Mucosa of descending colon (tissue), 3 donors: ENCODE measurements around the gene TMCC1. TPM values are rescaled to one million over a fixed set of nuclear protein-coding genes. Genes with fewer than 3 reads are reported as not detected.

Experiments
- ATAC-seq: fragments of 200-7000 bp; cut with Tn5 transposase; one replicate; pipeline ENCODE4 v1.9.1; 2020; ENCODE audit warnings: mild to moderate bottlenecking, moderate library complexity
- DNase-seq, 3 donors: peaks; one replicate each; pipeline ENCODE4 v3.0.0-alpha.2; 2020
- H3K36me3 ChIP-seq: fragments of 200-600 bp; one replicate; pipeline ENCODE4 v1.8.0; 2021; ENCODE audit warnings: low read depth, mild to moderate bottlenecking
- H3K4me1 ChIP-seq: fragments of 200-600 bp; one replicate; pipeline ENCODE4 v1.8.0; 2021; ENCODE audit warnings: low read depth, mild to moderate bottlenecking
- H3K4me3 ChIP-seq: fragments of 200-600 bp; one replicate; pipeline ENCODE4 v1.8.0; 2021; ENCODE audit warnings: mild to moderate bottlenecking
- H3K9me3 ChIP-seq: fragments of 200-600 bp; one replicate; pipeline ENCODE4 v1.8.0; 2021; ENCODE audit warnings: mild to moderate bottlenecking
- intact Hi-C, 2 donors: fragments of 100-400 bp; cut with DNase I in 1 of 2; cut with micrococcal nuclease in 1 of 2; formaldehyde crosslinking; loops; one replicate each; pipeline versions ENCODE4 v1.11.0 to v1.11.1; 2022; cut with DNase I, micrococcal nuclease
- total RNA-seq, 3 donors: library from RNA; stranded (reverse); fragmentation: NEBNext Ultra II Directional in 2 of 3; extraction: Animal tissue kit (Norgen Biotek cat#: 25700) in 2 of 3; gene quantifications; one replicate each; pipeline versions ENCODE4 v1.2.1 to v1.2.4, GENCODE V29; 2021 to 2023
- TF ChIP-seq, protein P1 (sequence below): fragments of 200-600 bp; IDR thresholded peaks from one replicate; pipeline ENCODE4 v1.8.0; 2022; ENCODE audit warnings: antibody characterized with exemption, mild to moderate bottlenecking
- donor health status: DM: no; HTN: no; CAD: no; lungs with moderate emphysema.
- donor health status: DM: no; HTN: no; CAD: no.
- donor health status: DM: no; HTN: yes; CAD: no.

Gene TMCC1
- total RNA-seq, 3 donors from 2014 or later, result 28.6 to 58.7 (median 28.9) TPM

DNA sequence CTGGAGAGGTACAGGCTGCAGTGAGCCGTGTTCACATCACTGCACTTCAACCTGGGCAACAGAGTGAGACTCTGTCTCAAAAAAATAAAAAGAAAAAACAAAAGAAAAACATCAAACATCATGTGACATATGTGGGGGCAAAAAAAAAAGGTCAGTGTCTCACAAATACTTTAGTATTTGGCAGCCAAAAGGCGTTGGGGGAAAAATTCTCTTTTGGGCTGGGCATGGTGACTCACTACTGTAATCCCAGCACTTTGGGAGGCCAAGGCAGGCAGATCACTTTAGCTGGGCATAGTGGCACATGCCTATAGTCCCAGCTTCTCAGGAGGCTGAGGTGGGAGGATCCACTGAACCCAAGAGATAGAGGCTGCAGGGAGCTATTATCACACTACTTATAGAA, 47.6 kb downstream of the TMCC1 start:
- Histone ChIP-seq H3K4me1 (no peaks in the 10 kb centered on the region), H3K9me3 (peaks cover 4% of the 10 kb centered on the region), H3K36me3 (no peaks in the 10 kb centered on the region), H3K4me3 (no peak overlapping the region)
- DNase-seq (no peak), ATAC-seq (no peak)
- TF ChIP-seq, protein P1, sequence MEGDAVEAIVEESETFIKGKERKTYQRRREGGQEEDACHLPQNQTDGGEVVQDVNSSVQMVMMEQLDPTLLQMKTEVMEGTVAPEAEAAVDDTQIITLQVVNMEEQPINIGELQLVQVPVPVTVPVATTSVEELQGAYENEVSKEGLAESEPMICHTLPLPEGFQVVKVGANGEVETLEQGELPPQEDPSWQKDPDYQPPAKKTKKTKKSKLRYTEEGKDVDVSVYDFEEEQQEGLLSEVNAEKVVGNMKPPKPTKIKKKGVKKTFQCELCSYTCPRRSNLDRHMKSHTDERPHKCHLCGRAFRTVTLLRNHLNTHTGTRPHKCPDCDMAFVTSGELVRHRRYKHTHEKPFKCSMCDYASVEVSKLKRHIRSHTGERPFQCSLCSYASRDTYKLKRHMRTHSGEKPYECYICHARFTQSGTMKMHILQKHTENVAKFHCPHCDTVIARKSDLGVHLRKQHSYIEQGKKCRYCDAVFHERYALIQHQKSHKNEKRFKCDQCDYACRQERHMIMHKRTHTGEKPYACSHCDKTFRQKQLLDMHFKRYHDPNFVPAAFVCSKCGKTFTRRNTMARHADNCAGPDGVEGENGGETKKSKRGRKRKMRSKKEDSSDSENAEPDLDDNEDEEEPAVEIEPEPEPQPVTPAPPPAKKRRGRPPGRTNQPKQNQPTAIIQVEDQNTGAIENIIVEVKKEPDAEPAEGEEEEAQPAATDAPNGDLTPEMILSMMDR, result no peak
- intact Hi-C loops, result no loop called here

DNA sequence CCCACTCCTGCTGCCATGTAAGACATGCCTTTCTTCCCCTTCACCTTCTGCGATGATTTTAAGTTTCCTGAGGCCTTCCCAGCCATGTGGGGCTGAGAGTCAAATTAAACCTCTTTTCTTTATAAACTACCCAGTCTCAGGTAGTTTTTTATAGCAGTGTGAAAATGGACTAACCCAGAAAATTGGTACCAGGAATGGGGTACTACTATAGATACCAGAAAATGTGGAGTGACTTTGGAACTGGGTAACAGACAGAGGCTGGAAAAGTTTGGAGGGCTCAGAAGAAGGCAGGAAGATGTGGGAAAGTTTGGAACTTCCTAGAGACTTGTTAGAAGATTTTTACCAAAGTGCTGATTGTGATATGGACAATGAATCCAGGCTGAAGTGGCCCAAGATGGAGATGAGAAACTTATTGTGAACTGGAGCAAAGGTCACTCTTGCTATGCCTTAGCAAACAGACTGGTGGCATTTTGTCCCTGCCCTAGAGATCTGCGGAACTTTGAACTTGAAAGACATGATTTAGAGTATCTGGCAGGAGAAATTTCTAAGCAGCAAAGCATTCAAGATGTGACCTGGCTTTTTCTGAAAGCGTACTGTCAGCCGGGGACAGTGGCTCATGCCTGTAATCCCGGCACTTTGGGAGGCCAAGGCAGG, 52.7 kb downstream of the TMCC1 start:
- DNase-seq (peak in 1 of 3 donors; percentile 27), ATAC-seq (peak; percentile 31)
- no peaks in the 10 kb centered on the region for H3K4me1 ChIP-seq
- intact Hi-C loops, result no loop called here
- no peaks in the 10 kb centered on the region for H3K36me3 ChIP-seq
- H3K4me3 ChIP-seq, result no peak overlapping the region
- peaks cover 4% of the 10 kb centered on the region for H3K9me3 ChIP-seq
- TF ChIP-seq, protein P1, result no peak

DNA sequence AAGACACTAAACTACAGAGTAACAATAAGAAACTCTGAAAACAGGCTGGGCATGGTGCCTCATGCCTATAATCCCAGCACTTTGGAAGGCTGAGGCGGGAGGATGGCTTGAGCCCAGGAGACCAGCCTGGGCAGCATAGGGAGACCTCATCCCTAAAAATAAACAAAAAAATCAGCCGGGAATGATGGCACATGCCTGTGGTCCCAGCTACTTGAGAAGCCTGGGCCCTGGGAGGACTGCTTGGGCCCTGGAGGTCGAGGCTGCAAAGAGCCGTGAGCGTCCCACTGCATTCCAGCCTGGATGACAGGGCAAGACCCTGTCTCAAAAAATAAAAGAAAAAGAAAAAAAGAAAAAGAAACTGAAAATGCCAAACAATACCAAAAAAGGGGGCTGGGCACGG, 55.4 kb downstream of the TMCC1 start:
- no peaks in the 10 kb centered on the region for H3K4me1 ChIP-seq
- TF ChIP-seq, protein P1, result no peak
- H3K4me3 ChIP-seq, result no peak overlapping the region
- no peak for DNase-seq
- intact Hi-C loops, result no loop called here
- H3K36me3 ChIP-seq, result no peaks in the 10 kb centered on the region
- no peak for ATAC-seq
- peaks cover under 1% of the 10 kb centered on the region for H3K9me3 ChIP-seq

DNA sequence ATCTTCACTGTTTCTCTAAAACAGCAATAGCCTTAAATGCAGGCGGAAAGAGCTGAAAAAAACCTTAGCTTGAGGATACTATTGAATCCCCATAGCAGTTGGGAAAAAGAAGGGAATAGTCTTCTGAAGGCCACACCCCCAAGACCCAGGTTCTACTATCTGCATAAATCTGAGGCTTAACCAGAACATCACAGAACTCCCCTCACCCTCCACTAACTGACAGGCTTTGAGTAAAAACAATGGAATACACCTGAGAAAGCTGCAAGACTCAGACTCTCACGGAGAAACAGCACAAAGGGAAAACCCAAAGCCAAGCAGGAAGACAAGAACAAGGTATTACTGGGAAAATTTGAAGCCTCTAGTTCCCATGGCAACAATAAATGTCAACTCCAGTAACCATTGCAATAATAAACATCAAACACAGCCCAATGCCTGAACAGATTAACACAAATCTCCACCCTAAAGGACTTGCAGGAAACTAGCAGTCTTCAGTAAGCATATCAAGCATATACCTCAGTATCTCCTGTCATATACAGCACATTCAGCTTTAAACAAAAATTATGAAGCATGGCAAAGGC, 56.4 kb downstream of the TMCC1 start:
- H3K4me3 ChIP-seq, result no peak overlapping the region
- intact Hi-C loops, result no loop called here
- ATAC-seq (peak; percentile 70), DNase-seq (no peak)
- H3K9me3 ChIP-seq, result no peaks in the 10 kb centered on the region
- TF ChIP-seq, protein P1, result no peak
- H3K36me3 ChIP-seq, result no peaks in the 10 kb centered on the region
- H3K4me1 ChIP-seq, result no peaks in the 10 kb centered on the region

DNA sequence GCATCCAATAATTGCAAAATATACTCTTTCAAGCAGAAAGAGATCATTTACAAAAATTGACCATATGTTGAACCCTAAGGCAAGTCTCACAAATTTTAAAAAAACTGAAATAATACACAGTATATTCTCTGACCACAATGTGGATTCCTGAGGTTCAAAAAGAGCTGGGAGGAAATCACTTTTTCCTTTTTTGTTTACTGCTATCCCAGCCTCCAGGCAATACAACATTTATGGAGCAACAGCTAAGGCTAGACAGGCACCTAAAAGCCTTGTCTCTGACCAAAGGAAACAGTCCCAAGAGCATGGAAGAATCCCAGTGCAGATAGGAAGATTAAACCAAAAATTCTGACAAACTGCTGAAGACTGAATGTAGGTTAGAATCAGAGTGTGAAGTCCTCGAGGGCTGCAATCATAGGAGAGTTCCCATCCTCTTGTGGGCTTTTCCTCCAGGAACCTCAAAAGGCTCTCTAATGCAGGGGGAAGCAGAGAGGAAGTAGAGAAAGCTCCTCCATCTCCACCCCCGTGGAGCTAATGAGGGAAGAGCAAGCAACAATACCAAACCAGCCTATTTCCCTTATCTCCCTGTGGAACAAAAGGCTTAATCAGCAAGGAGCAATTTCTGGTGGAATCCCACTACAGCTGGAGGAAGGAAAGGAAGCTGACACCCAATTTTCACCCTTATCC, 57.0 kb downstream of the TMCC1 start:
- Histone ChIP-seq H3K4me3 (no peak overlapping the region), H3K4me1 (no peaks in the 10 kb centered on the region), H3K9me3 (no peaks in the 10 kb centered on the region), H3K36me3 (no peaks in the 10 kb centered on the region)
- TF ChIP-seq, protein P1, result no peak
- DNase-seq, result no peak
- ATAC-seq, result no peak
- intact Hi-C loops, result no loop called here
